Myocyte (in vitro differentiated cells): Measurements from ENCODE around the gene TTLL11. TPM values are rescaled to one million over a fixed set of nuclear protein-coding genes. Genes with fewer than 3 reads are reported as not detected.

Experiments
- DNase-seq: peaks from one replicate; pipeline ENCODE4 v3.0.0-alpha.2; 2012; ENCODE audit warnings: low read depth
- total RNA-seq: library from RNA; depleted of rRNA; stranded (reverse); fragments of >200 nt; gene quantifications from 2 replicates; pipeline ENCODE4 v1.2.3, GENCODE V29; 2014

The TTLL11 gene
- total RNA-seq, 1 donor from 2014 or later = 13.5 TPM

- DNase-seq = no peak
Measured at GRCh38 chr9:121838746-121839669, 254.1 kb downstream of the TTLL11 start.

GRCh38 chr9:121837113-121837961, 255.8 kb downstream of the TTLL11 start:
- DNase-seq = no peak

- no peak for DNase-seq
Measured at GRCh38 chr9:121836366-121836885, 256.7 kb downstream of the TTLL11 start.

- DNase-seq = no peak
Measured at GRCh38 chr9:121835587-121836365, 257.3 kb downstream of the TTLL11 start.

GRCh38 chr9:121833061-121833460, 260.0 kb downstream of the TTLL11 start:
- DNase-seq = no peak

- DNase-seq = no peak
Measured at GRCh38 chr9:121831869-121832268, 261.2 kb downstream of the TTLL11 start.

- DNase-seq = no peak
Measured at GRCh38 chr9:121830441-121831140, 262.5 kb downstream of the TTLL11 start.

GRCh38 chr9:121827251-121827967, 265.7 kb downstream of the TTLL11 start:
- DNase-seq = no peak

GRCh38 chr9:121826711-121827110, 266.4 kb downstream of the TTLL11 start:
- DNase-seq = no peak

- DNase-seq = no peak
Measured at GRCh38 chr9:121825031-121825691, 267.9 kb downstream of the TTLL11 start.

GRCh38 chr9:121824651-121825030, 268.5 kb downstream of the TTLL11 start:
- DNase-seq = no peak

GRCh38 chr9:121823451-121824169, 269.5 kb downstream of the TTLL11 start:
- DNase-seq = no peak

GRCh38 chr9:121822093-121823085, 270.7 kb downstream of the TTLL11 start:
- DNase-seq = no peak

- DNase-seq = no peak
Measured at GRCh38 chr9:121821326-121821725, 271.8 kb downstream of the TTLL11 start.

GRCh38 chr9:121820286-121821005, 272.7 kb downstream of the TTLL11 start:
- no peak for DNase-seq

GRCh38 chr9:121819428-121820231, 273.5 kb downstream of the TTLL11 start:
- DNase-seq = no peak
